Spleen (tissue), 11 donors: Measurements from ENCODE around the gene GCNT3. TPM values are rescaled to one million over a fixed set of nuclear protein-coding genes. Genes with fewer than 3 reads are reported as not detected.

Experiments
- DNase-seq: peaks from one replicate; pipeline ENCODE4 v3.0.0-alpha.2; 2020
- H3K27ac ChIP-seq, 8 donors: fragments of 200-600 bp; sonication (generic) in 7 of 8; 1 replicate in 4 of 8; 2 replicates in 4 of 8; pipeline versions ENCODE4 v1.5.0 to v1.8.0; 2016 to 2021; ENCODE audit warnings: inconsistent platforms in 4 of 8, mild to moderate bottlenecking in 4 of 8, moderate library complexity in 1 of 8
- H3K27me3 ChIP-seq, 7 donors: fragments of 200-600 bp; sonication (generic) in 6 of 7; replicated peaks in 1 of 7; 1 replicate in 4 of 7; 2 replicates in 3 of 7; pipeline versions ENCODE4 v1.5.0 to v1.8.0; 2016 to 2021; ENCODE audit warnings: inconsistent platforms in 3 of 7, mild to moderate bottlenecking in 1 of 7
- H3K36me3 ChIP-seq, 6 donors: fragments of 200-600 bp; sonication (generic) in 5 of 6; 1 replicate in 4 of 6; 2 replicates in 2 of 6; pipeline versions ENCODE4 v1.5.0 to v1.8.0; 2016 to 2021; ENCODE audit warnings: inconsistent platforms in 2 of 6
- H3K4me1 ChIP-seq, 6 donors: fragments of 200-600 bp; sonication (generic) in 5 of 6; 1 replicate in 3 of 6; 2 replicates in 3 of 6; pipeline versions ENCODE4 v1.5.0 to v1.8.0; 2016 to 2021; ENCODE audit warnings: inconsistent platforms in 3 of 6
- H3K4me3 ChIP-seq, 8 donors: fragments of 200-600 bp; sonication (generic) in 7 of 8; 1 replicate in 4 of 8; 2 replicates in 4 of 8; pipeline versions ENCODE4 v1.5.0 to v1.8.0; 2016 to 2021; ENCODE audit warnings: inconsistent platforms in 4 of 8, mild to moderate bottlenecking in 4 of 8, moderate library complexity in 2 of 8
- H3K9me3 ChIP-seq, 8 donors: fragments of 200-600 bp; sonication (generic) in 7 of 8; 1 replicate in 4 of 8; 2 replicates in 4 of 8; pipeline versions ENCODE4 v1.5.0 to v1.8.0; 2016 to 2021; ENCODE audit warnings: inconsistent platforms in 4 of 8
- POLR2A ChIP-seq, 3 donors: fragments of 450-650 bp; IDR thresholded peaks; one replicate each; pipeline ENCODE4 v1.5.1; 2017; ENCODE audit warnings: antibody characterized with exemption in 3 of 3, mild to moderate bottlenecking in 1 of 3
- POLR2AphosphoS5 ChIP-seq, 3 donors: sonication (generic); formaldehyde crosslinking; IDR thresholded peaks; one replicate each; pipeline ENCODE4 v1.5.1; 2017; ENCODE audit warnings: antibody characterized with exemption in 3 of 3
- whole genome bisulfite sequencing, 5 donors: extraction: QIAGEN DNeasy Blood & Tissue Kit in 3 of 5; methylation state at CpG; one replicate each; pipeline versions ENCODE4 v1.1.5 to v1.1.7; 2013 to 2018; 5-methylcytosine and 5-hydroxymethylcytosine counted together
- intact Hi-C: fragments of 100-400 bp; cut with DNase I; formaldehyde crosslinking; loops from one replicate; pipeline ENCODE4 v1.15.0; 2023; ENCODE audit warnings: low total_unique reads
- polyA plus RNA-seq, 3 donors: library from polyadenylated mRNA; stranded (reverse); fragments of 200-250 nt; gene quantifications; one replicate each; pipeline ENCODE4 v1.2.1, GENCODE V29; 2013
- total RNA-seq, 7 donors: library from RNA; depleted of rRNA in 3 of 7; stranded (reverse); fragments of >200 nt in 3 of 7; fragmentation: NEBNext Ultra II Directional in 4 of 7; extraction: Animal tissue kit (Norgen Biotek cat#: 25700) in 4 of 7; gene quantifications; one replicate each; pipeline versions ENCODE4 v1.1.0 to v1.2.1, GENCODE V29; 2016 to 2021
- TF ChIP-seq, protein P1 (sequence below), 11 experiments: fragments of 200-600 bp in 7 of 11; fragments of 450-650 bp in 4 of 11; sonication (generic) in 4 of 11; IDR thresholded peaks in 8 of 11; conservative IDR thresholded peaks in 3 of 11; 1 replicate in 7 of 11; 2 replicates in 4 of 11; pipeline versions ENCODE4 v1.4.0 to v1.8.0; 2016 to 2021; ENCODE audit warnings: antibody characterized with exemption in 11 of 11, inconsistent platforms in 4 of 11, mild to moderate bottlenecking in 1 of 11
- donor health status: healthy with polysubstance abuse.
- donor health status: DM: no; HTN: no; CAD: no; lungs with moderate emphysema.
- donor health status: DM: no; HTN: no; CAD: no.
- donor health status: Bipolar disorder and iron deficiency.
- donor health status: healthy.
- donor health status: DM: no; HTN: no; CAD: no.
- donor health status: DM: yes; HTN: yes; CAD: no.

Gene GCNT3
- total and polyA plus RNA-seq, 10 donors, result 0.15 to 1.4 (median 0.25) TPM; not detected in 4

DNA sequence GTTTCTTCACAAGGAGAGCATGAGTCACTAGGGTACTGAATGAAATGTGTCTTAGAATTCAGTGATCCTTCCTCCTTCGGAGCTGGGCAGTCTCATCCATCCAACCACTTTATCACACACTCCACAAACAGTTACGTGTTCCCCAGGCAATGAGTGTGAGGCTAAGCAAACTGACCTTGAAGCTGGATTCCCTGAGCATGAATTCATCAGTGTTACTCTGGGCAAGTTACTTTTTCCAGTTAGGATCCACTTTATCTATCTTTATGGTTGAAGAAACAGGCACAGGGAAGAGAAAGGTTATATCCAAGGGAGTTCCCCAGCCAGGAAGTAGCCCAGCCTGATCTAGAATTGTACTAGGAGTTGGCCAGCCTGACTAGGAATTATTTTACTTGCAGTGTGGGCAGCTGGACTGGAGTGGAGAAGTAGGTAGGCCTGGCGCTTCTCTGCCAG, 17.1 kb upstream of the GCNT3 start:
- 64 to 86% (median 74%) methylated on average over 3 of the region's 3 CpGs for WGBS, 5 donors
- DNase-seq, result no peak
- Histone ChIP-seq H3K36me3 (no peaks in the 10 kb centered on the region), H3K9me3 (no peaks in the 10 kb centered on the region), H3K4me3 (no peak overlapping the region), H3K4me1 (no peaks in the 10 kb centered on the region), H3K27me3 (peaks cover 0 to 14% (median 0%) of the 10 kb centered on the region in 7 donors), H3K27ac (no peak overlapping the region)
- TF ChIP-seq, protein P1, sequence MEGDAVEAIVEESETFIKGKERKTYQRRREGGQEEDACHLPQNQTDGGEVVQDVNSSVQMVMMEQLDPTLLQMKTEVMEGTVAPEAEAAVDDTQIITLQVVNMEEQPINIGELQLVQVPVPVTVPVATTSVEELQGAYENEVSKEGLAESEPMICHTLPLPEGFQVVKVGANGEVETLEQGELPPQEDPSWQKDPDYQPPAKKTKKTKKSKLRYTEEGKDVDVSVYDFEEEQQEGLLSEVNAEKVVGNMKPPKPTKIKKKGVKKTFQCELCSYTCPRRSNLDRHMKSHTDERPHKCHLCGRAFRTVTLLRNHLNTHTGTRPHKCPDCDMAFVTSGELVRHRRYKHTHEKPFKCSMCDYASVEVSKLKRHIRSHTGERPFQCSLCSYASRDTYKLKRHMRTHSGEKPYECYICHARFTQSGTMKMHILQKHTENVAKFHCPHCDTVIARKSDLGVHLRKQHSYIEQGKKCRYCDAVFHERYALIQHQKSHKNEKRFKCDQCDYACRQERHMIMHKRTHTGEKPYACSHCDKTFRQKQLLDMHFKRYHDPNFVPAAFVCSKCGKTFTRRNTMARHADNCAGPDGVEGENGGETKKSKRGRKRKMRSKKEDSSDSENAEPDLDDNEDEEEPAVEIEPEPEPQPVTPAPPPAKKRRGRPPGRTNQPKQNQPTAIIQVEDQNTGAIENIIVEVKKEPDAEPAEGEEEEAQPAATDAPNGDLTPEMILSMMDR (IDR thresholded peaks at IDR 0.05 in 8 of 11, conservative IDR thresholded peaks at IDR 0.05 in 3 of 11), result no peak
- TF ChIP-seq POLR2AphosphoS5 (IDR thresholded peaks at IDR 0.05) (no peak), POLR2A (IDR thresholded peaks at IDR 0.05) (no peak)
- intact Hi-C loops, result no loop called here

DNA sequence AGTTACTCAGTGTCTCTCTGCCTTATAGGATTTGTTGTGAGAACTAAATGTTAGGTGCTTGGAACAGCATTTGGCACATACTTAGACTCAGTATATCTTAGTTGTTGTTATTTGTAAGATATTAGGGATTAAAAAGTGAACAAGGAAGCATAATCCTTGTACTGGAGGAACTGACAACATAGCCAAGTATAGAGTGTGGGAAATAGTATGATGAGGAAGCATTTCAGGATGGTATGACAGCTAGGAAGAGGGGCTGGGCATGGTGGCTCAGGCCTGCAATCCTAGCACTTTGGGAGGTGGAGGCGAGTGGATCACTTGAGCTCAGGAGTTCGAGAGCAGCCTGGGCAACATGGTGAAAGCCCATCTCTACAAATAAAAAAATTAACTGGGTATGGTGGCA, 16.6 kb upstream of the GCNT3 start:
- TF ChIP-seq, protein P1 (IDR thresholded peaks at IDR 0.05 in 8 of 11, conservative IDR thresholded peaks at IDR 0.05 in 3 of 11), result no peak
- no peak for TF ChIP-seq POLR2AphosphoS5 (IDR thresholded peaks at IDR 0.05)
- no peak for TF ChIP-seq POLR2A (IDR thresholded peaks at IDR 0.05)
- Histone ChIP-seq H3K9me3 (no peaks in the 10 kb centered on the region), H3K27me3 (peaks cover 0 to 9% (median 0%) of the 10 kb centered on the region in 7 donors), H3K4me1 (no peaks in the 10 kb centered on the region), H3K4me3 (no peak overlapping the region), H3K27ac (no peak overlapping the region), H3K36me3 (no peaks in the 10 kb centered on the region)
- 84 to 96% (median 91%) methylated on average over 2 of the region's 2 CpGs for WGBS, 5 donors
- intact Hi-C loops, result no loop called here
- DNase-seq, result no peak

DNA sequence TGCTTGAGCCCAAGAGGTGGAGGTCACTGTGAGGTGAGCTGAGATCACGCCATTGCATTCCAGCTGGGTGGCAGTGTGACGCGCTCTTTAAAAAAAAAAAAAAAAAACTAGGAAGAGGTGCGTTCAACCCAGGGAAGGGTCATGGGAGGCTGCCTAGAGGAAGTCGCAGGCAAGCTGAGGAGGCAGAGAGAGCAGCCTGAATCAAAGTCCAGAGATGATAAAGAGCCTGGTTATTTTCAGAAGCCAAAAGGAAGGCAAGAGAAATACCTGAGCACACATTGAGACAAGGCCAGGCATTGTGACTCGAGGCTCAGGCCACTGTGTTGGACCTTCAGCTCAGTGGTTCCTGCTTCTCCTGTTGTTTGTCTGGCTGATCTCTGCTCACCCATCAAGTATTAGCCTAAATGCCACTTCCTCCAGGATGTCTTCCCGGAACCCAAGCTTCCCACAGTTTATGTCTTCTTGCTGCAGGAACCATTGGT, 16.1 kb upstream of the GCNT3 start:
- Histone ChIP-seq H3K27me3 (peaks cover 0 to 5% (median 0%) of the 10 kb centered on the region in 7 donors), H3K9me3 (no peaks in the 10 kb centered on the region), H3K4me1 (no peaks in the 10 kb centered on the region), H3K4me3 (no peak overlapping the region), H3K36me3 (no peaks in the 10 kb centered on the region), H3K27ac (no peak overlapping the region)
- TF ChIP-seq, protein P1 (IDR thresholded peaks at IDR 0.05 in 8 of 11, conservative IDR thresholded peaks at IDR 0.05 in 3 of 11), result no peak
- TF ChIP-seq POLR2A (IDR thresholded peaks at IDR 0.05) (no peak), POLR2AphosphoS5 (IDR thresholded peaks at IDR 0.05) (no peak)
- 80 to 89% (median 84%) methylated on average over 7 of the region's 7 CpGs for WGBS, 5 donors
- no peak for DNase-seq
- intact Hi-C loops, result no loop called here

DNA sequence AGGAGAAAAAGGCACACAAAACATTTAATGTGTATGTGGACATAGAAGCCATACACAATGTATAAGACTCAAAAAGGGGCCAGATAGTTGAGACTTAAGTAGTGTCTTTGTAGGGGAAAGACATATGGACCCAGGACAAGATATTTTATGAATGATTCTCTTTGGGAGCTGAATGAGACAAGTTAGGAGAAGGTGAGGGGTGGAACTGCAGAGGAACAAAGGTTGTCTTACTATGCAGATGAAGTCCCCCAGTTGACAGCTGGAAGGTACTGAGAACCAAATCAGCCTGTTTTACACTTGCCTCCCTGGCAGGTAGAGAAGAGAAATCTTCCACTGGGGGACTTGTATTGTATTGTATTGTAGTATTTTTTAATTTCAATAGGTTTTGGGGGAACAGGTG, 14.9 kb upstream of the GCNT3 start:
- H3K9me3 ChIP-seq, result peaks cover 0 to 9% (median 7%) of the 10 kb centered on the region in 8 donors
- H3K4me3 ChIP-seq, result no peak overlapping the region
- TF ChIP-seq POLR2AphosphoS5 (IDR thresholded peaks at IDR 0.05) (no peak), POLR2A (IDR thresholded peaks at IDR 0.05) (no peak)
- TF ChIP-seq, protein P1 (IDR thresholded peaks at IDR 0.05 in 8 of 11, conservative IDR thresholded peaks at IDR 0.05 in 3 of 11), result no peak
- H3K36me3 ChIP-seq, result no peaks in the 10 kb centered on the region
- no peaks in the 10 kb centered on the region for H3K27me3 ChIP-seq
- intact Hi-C loops, result no loop called here
- no peaks in the 10 kb centered on the region for H3K4me1 ChIP-seq
- no peak overlapping the region for H3K27ac ChIP-seq
- DNase-seq, result no peak
